NCI-H526 (cell line): ENCODE results near the gene SAAL1.
"Not testable (repeated sequence)": the region's sequence is repeated elsewhere in the genome, so short reads cannot be mapped to it uniquely, and the experiment has no call there.

Experiments
- DNase-seq, 2 experiments: peaks; one replicate each; lab custom pipeline; 2025; lab: John Stamatoyannopoulos, UW

SAAL1 gene

GRCh38 chr11:18105802-18106574 lies at the start of gene SAAL1:
SAAL1 (minus strand) TSS chr11:18106082; CDS start chr11:18106041, 41 bp downstream.
- DNase-seq, result peak; percentile 78 to 96

DNA sequence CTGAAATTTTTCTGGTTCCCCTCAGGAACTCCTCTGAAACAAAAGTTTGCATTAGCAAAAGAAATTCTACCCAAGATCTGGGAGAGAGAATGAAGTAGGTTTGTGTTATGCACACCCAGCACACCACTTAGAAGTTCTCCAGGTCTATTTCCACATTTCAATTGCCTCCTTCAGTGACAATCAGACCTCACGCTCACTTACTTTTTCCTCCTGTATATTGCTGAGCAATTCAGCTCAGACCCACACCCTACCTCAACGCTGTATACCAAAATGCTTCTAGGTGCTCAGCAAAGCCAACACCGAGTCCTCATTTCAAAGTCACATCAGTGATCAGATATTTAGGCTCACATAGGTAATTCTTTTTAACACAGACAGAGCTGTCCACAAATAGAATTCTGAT lies 45.7 kb upstream of the SAAL1 start:
- DNase-seq, result no peak

GRCh38 chr11:18145837-18146236 lies 40.0 kb upstream of the SAAL1 start:
- DNase-seq, result no peak

DNA sequence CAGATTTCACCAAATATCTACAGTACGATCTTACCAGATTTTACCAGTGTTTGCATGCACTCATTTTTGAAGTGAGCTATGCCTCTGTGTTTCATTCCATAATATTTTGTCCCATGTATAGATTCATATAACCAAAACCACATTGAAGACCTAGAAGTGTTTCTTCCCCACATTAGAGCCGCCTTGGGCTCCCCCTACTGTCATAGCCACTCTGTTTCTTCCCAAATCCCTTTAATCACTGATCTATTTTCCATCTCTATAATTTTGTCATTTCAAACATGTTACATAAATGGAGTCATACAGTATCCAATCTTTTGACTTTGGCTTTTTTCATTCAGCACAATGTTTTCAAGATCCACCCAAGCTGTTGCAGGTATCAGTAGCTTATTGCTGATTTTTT lies 39.1 kb upstream of the SAAL1 start:
- peak in 1 of 2 experiments; percentile 14 for DNase-seq

- no peak for DNase-seq
Observed at GRCh38 chr11:18144243-18144642, 38.4 kb upstream of the SAAL1 start.

- no peak for DNase-seq
Observed at GRCh38 chr11:18140145-18140544, 34.3 kb upstream of the SAAL1 start.

DNA sequence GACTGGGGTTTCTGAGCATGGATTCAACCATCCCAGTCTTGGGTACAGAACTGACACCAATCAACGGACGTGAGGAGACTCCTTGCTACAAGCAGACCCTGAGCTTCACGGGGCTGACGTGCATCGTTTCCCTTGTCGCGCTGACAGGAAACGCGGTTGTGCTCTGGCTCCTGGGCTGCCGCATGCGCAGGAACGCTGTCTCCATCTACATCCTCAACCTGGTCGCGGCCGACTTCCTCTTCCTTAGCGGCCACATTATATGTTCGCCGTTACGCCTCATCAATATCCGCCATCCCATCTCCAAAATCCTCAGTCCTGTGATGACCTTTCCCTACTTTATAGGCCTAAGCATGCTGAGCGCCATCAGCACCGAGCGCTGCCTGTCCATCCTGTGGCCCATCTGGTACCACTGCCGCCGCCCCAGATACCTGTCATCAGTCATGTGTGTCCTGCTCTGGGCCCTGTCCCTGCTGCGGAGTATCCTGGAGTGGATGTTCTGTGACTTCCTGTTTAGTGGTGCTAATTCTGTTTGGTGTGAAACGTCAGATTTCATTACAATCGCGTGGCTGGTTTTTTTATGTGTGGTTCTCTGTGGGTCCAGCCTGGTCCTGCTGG lies 31.4 kb upstream of the SAAL1 start:
- no peak for DNase-seq

DNA sequence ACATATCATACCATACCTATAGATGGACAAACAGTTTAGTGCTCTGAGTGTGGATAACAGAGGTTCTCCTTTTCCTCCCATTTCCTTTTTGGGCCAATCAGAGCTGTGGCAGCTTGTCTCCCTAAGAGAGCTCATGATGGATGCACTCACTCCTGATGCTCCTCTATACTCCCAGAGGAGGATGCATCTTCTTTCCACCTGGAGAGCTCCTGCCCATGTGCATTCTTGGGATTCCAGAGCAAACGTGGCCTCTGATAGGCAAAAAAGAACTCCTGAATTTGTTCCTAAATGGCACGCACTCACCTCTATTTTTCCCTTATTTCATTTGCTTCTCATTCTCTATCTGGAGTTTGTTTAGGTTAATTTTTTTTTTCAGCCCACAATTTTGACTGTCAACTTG lies 29.4 kb upstream of the SAAL1 start:
- no peak for DNase-seq

GRCh38 chr11:18132341-18132740 lies 26.5 kb upstream of the SAAL1 start, which contains the start of gene MRGPRX3:
MRGPRX3 (plus strand) TSS chr11:18132571; CDS start chr11:18137203, 4,632 bp downstream.
- no peak for DNase-seq

DNA sequence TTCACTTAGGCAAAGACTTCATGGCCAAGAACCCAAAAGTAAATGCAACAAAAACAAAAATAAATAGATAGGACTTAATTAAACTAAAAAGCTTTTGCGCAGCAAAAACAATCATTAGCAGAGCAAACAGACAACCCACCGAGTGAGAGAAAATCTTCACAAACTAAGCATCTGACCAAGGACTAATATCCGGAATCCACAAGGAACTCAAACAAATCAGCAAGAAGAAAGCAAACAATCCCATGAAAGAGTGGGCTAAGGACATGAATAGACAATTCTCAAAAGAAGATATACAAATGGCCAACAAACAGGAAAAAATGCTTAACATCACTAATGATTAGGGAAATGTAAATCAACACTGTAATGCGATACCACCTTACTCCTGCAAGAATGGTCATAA lies 25.2 kb upstream of the SAAL1 start:
- DNase-seq, result not testable (repeated sequence)

DNA sequence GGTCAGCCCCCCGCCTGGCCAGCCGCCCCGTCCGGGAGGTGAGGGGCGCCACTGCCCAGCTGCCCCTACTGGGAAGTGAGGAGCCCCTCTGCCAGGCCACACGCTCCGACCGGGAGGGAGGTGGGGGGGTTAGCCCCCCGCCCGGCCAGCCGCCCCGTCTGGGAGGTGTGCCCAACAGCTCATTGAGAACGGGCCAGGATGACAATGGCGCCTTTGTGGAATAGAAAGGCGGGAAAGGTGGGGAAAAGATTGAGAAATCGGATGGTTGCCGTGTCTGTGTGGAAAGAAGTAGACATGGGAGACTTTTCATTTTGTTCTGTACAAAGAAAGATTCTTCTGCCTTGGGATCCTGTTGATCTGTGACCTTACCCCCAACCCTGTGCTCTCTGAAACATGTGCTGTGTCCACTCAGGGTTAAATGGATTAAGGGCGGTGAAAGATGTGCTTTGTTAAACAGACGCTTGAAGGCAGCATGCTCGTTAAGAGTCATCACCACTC lies 15.5 kb upstream of the SAAL1 start:
- not testable (repeated sequence) for DNase-seq

- peak; percentile 72 to 90 for DNase-seq
Observed at GRCh38 chr11:18115360-18116127, 9.7 kb upstream of the SAAL1 start.

GRCh38 chr11:18111005-18111404 lies 5.1 kb upstream of the SAAL1 start:
- no peak for DNase-seq

DNA sequence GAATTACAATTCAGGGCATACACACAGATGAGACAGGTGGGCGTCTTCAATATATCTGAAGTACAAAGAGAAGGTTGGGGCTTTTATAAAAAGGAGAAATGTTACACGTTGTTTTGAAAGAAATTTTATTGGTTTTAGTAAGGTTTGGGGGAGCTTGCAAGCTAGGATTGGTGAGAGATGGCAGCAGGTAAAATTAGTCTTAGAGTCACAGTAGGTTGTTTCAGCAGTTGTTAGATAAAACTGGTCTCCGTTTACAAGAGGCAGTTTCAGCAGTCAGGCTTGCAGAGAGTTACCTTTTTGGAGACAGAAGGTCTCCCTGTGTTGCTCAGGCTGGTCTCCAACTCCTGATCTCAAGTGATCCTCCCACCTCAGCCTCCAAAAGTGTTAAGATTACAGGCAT lies 2.4 kb upstream of the SAAL1 start:
- DNase-seq, result no peak

- DNase-seq, result no peak
Observed at GRCh38 chr11:18106688-18107087, 806 bp upstream of the SAAL1 start.

DNA sequence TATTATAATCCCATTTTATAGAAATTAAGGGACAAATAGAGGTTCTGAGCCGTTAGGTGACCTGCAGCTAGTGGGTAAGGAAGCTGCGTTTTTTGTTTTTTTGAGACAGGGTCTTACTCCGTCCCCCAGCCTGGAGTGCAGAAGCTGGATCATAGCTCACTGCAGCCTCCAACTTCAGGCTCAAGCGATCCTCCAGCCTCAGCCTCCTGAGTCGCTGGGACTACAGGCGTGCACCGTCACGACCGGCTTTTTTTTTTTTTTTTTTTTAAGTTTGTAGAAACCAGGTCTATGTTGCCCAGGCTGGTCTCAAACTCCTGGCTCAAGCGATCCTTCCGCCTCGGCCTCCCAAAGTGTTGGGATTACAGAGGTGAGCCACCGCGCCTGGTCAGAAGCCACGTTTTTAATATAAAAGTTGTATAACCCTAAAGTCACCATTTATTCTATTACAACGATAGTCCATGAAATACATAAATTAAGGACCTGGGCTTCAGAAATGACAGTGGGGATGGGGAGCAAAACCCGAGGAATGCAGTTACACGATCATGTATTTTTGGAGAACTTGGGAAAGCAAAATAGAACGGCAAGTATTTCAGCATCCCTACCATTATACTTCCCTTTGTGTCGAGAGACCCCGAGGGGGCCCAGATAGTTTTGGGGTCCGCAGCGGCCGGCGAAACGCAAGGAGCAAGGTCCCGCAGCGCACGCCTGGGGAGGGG lies 638 bp downstream of the SAAL1 start:
- no peak for DNase-seq

DNA sequence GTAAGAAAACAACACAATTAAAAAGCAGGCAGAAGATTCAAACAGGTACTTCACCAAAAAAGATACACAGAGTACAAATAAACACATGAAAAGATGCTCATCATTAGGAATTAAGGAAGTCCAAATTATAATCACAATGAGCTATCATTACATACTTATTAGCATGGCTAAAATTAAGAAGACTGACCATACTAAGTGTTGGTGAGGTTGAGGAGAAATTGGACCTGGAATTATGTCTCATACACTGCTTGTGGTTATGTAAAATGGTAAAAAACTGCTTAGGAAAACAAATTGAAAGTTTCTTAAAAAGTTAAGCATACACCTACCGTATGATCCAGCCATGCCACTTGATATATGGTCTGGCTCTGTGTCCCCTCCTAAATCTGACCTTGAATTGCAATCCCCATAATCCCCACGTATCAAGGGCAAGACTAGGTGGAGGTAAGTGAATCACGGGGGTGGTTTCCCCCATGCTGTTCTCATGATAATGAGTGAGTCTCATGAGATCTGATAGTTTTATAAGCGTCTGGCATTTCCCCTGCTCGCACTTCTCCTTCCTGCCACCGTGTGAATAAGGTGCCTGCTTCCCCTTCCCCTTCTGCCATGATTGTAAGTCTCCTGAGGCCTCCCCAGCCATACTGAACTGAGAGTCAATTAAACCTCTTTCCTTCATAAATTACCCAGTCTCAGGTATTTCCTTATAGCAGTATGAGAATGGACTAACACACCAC lies 4.8 kb downstream of the SAAL1 start:
- DNase-seq, result no peak

DNA sequence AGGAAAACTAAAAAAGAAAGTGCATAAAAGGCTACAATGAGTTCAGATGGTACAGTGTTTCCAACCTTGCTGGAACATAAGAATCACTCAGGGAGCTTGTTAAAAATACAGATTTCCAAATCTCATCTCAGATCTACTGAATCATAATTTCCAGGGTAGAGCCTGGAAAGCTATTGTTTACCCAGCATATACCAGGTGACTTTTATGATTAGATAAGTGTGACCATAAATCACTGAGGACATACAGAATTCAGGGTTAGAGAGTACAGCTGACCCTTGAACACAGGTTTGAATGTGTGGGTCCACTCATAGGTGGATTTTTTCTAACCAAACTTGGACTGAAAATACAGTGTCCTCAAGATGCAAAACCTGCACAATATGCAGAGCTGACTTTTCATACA lies 11.9 kb downstream of the SAAL1 start:
- no peak for DNase-seq

DNA sequence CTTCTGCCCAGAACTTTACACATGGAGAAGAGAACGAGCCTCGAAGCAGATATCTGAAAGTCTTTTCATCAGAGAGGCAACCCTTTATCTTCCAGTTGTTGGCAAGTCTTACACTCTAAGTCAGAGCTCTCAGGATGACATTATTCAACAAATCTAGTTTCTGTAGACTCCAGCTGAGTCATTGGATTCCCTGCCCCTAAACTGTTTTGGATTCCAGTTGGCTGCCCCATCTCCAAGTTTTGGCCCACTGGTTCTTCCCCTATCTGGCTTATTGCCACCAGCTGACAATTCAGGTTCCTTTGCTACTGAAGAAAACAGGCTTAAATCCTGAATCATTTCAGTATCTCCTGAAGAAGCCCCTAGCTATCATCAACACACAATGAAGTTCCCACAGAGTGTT lies 14.2 kb downstream of the SAAL1 start:
- DNase-seq, result no peak

- DNase-seq, result no peak
Observed at GRCh38 chr11:18088966-18089365, 16.9 kb downstream of the SAAL1 start.

DNA sequence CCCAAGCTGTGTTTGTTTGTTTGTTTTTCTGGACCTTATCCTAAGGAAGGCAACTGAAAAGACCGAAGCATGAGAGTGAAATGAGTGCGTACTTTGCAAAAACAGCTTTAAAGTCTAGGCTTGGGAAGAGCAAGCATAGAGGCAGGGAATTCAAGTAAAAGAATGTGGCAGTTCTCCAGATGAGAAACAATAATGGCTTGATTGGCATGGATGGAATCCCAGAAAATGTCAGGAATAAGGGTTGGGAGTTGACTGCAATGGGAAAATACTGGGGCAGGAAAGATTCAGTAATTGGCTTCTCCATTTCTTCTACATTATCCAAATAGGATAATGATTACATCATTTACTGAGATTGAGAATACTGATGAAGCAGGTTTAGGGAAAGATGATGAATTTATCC lies 17.5 kb downstream of the SAAL1 start:
- no peak for DNase-seq
